ENCODE results near the gene IGF2R.

DNA sequence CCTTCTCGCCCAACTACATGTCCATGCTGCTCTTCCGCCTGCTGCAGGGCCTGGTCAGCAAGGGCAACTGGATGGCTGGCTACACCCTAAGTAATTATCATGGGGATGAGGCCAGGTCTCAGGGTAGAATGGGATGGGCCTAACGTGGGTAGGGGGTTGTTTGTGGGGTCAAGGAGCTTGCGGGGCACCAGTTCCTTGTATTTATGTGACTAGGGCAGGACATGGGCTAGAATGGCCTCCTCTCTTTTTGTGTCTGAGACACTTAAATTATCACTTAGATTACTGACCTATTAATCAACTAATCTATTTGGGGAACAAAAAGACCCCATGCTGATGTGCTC lies 163.4 kb downstream of the IGF2R start:
- TF ChIP-seq CTCF (IDR thresholded peaks at IDR 0.05) = no peak
- TF ChIP-seq POLR2A (IDR thresholded peaks at IDR 0.05) = no peak
